Activated CD8-positive, alpha-beta T cell treated with anti-CD3 and anti-CD28 coated beads for 36 hours (primary cell): Measurements from ENCODE around the gene ATL1. TPM values are rescaled to one million over a fixed set of nuclear protein-coding genes. Genes with fewer than 3 reads are reported as not detected.

ENCODE experiments used
- ATAC-seq: fragments of 200-7000 bp; cut with Tn5 transposase; one replicate; pipeline ENCODE4 v1.10.0; 2021; ENCODE audit warnings: mild to moderate bottlenecking, moderate library complexity
- CTCF ChIA-PET: fragments of 350-600 bp; sonication (Branson Sonifier 250); formaldehyde crosslinking; loops from one replicate; lab custom pipeline; 2021; ENCODE audit warnings: antibody characterized with exemption; lab: Charles Lee
- POLR2A ChIA-PET: fragments of 350-600 bp; sonication (Branson Sonifier 250); formaldehyde crosslinking; loops from one replicate; lab custom pipeline; 2021; ENCODE audit warnings: antibody characterized with exemption; lab: Charles Lee
- DNase-seq: peaks from one replicate; pipeline ENCODE4 v3.0.0-alpha.2; 2020
- H3K27ac Mint-ChIP-seq: one replicate; pipeline ENCODE4 v1.8.0; 2021; ENCODE audit warnings: mild to moderate bottlenecking, mixed read lengths
- H3K27me3 Mint-ChIP-seq: one replicate; pipeline ENCODE4 v1.8.0; 2021; ENCODE audit warnings: mixed read lengths
- H3K36me3 Mint-ChIP-seq: one replicate; pipeline ENCODE4 v1.8.0; 2021; ENCODE audit warnings: low read depth, mixed read lengths
- H3K4me1 Mint-ChIP-seq: one replicate; pipeline ENCODE4 v1.8.0; 2021; ENCODE audit warnings: low read depth, mixed read lengths
- H3K4me3 Mint-ChIP-seq: one replicate; pipeline ENCODE4 v1.8.0; 2021; ENCODE audit warnings: mild to moderate bottlenecking, moderate library complexity, mixed read lengths
- H3K9me3 Mint-ChIP-seq: one replicate; pipeline ENCODE4 v1.8.0; 2021; ENCODE audit warnings: mixed read lengths
- intact Hi-C: fragments of 100-400 bp; cut with micrococcal nuclease; formaldehyde crosslinking; loops from one replicate; pipeline ENCODE4 v1.10.0; 2022
- total RNA-seq, 2 experiments: library from RNA; stranded (reverse); gene quantifications; one replicate each; pipeline ENCODE4 v1.2.3, GENCODE V29; 2021
- TF ChIP-seq, protein P1 (sequence below): fragments of 200-600 bp; IDR thresholded peaks from one replicate; pipeline ENCODE4 v1.8.0; 2022; ENCODE audit warnings: antibody characterized with exemption, mild to moderate bottlenecking

ATL1 gene
- total RNA-seq, 2 experiments from 2014 or later, result 0.81 to 1.1 TPM

DNA sequence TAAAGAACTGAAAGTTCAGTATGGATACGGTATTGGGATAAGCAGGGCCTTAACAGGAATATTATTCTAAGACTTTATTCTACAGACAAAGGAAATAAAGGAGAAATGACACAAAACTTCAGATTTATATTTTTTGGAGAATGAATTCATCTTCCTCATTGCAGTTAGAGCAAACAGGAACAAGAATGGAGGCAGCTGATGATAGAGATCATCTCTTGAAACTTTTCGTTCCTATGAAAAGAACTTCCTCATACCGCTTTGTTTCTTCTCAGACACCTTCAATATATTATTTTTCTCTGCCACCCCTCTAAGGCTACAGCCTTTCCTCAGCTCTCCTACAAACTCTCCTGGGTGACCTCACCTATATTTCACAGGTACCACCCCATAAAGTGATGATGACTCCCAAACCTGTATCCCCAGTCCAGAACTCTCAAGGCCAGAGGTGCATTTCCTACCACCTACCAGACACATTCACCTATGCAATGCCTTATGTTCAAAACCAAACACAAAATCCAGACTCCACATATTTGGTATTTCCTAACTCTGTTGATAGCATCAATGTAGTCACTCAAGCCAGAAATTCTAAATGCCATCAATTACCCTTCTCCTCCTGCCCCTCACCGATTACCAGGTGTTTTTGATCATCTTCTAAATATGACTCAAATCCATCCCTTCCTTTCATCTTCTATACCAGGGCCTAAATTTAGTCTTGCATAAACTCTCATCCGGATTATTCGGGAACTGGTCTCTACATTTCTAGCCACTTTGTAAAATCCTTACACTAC, 35.0 kb upstream of the ATL1 start:
- Mint-ChIP-seq H3K27ac (peak overlapping the region; percentile 55), H3K4me1 (peaks cover 65% of the 10 kb centered on the region), H3K4me3 (no peak overlapping the region), H3K36me3 (peaks cover 14% of the 10 kb centered on the region), H3K27me3 (no peaks in the 10 kb centered on the region), H3K9me3 (no peaks in the 10 kb centered on the region)
- ATAC-seq, result no peak
- ChIA-PET POLR2A (interaction anchor here (1.2 kb wide), 1 partner anchor 181 kb away, joined by 3 read pairs; no protein-coding TSS in a partner anchor), CTCF (interaction anchor here (1.0 to 1.9 kb wide), 2 partner anchors 7 to 204 kb away, joined by 3 to 8 read pairs; no protein-coding TSS in a partner anchor)
- intact Hi-C loops, result loop anchor here (10.0 kb wide), 1 partner anchor 660 kb away; no protein-coding TSS in a partner anchor
- DNase-seq, result no peak
- TF ChIP-seq, protein P1, sequence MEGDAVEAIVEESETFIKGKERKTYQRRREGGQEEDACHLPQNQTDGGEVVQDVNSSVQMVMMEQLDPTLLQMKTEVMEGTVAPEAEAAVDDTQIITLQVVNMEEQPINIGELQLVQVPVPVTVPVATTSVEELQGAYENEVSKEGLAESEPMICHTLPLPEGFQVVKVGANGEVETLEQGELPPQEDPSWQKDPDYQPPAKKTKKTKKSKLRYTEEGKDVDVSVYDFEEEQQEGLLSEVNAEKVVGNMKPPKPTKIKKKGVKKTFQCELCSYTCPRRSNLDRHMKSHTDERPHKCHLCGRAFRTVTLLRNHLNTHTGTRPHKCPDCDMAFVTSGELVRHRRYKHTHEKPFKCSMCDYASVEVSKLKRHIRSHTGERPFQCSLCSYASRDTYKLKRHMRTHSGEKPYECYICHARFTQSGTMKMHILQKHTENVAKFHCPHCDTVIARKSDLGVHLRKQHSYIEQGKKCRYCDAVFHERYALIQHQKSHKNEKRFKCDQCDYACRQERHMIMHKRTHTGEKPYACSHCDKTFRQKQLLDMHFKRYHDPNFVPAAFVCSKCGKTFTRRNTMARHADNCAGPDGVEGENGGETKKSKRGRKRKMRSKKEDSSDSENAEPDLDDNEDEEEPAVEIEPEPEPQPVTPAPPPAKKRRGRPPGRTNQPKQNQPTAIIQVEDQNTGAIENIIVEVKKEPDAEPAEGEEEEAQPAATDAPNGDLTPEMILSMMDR, result no peak

DNA sequence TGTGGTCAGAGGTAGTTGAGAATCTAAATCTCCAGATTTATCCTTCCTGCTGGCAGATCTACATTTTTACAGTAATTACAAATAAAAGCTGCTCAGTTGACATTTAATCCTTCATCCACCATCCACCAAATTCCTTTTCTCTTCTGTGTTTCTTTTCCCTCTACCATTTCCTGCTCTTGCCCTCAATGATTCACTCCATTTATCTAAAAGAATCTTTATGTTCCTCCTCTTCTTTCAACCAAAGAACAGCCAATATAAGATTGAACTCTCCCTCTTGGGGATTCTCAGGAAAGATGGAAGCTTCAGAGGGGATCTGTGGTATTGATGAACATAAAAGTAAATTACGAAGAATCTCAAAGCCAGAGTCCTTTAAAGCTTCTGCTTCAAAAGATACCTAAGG, 31.9 kb upstream of the ATL1 start:
- no peak for ATAC-seq
- DNase-seq, result no peak
- ChIA-PET CTCF (interaction anchor here (0.6 to 1.3 kb wide), 2 partner anchors 15 to 186 kb away, joined by 3 to 5 read pairs; no protein-coding TSS in a partner anchor), POLR2A (interaction anchor here (0.6 kb wide), 1 partner anchor 608 kb away, joined by 3 read pairs; no protein-coding TSS in a partner anchor)
- no peak overlapping the region for H3K4me3 Mint-ChIP-seq
- TF ChIP-seq, protein P1, result no peak
- no peaks in the 10 kb centered on the region for H3K9me3 Mint-ChIP-seq
- intact Hi-C loops, result loop anchor here (10.0 kb wide), 1 partner anchor 663 kb away; no protein-coding TSS in a partner anchor
- peaks cover 13% of the 10 kb centered on the region for H3K36me3 Mint-ChIP-seq
- no peaks in the 10 kb centered on the region for H3K27me3 Mint-ChIP-seq
- H3K4me1 Mint-ChIP-seq, result peaks cover 62% of the 10 kb centered on the region
- no peak overlapping the region for H3K27ac Mint-ChIP-seq

DNA sequence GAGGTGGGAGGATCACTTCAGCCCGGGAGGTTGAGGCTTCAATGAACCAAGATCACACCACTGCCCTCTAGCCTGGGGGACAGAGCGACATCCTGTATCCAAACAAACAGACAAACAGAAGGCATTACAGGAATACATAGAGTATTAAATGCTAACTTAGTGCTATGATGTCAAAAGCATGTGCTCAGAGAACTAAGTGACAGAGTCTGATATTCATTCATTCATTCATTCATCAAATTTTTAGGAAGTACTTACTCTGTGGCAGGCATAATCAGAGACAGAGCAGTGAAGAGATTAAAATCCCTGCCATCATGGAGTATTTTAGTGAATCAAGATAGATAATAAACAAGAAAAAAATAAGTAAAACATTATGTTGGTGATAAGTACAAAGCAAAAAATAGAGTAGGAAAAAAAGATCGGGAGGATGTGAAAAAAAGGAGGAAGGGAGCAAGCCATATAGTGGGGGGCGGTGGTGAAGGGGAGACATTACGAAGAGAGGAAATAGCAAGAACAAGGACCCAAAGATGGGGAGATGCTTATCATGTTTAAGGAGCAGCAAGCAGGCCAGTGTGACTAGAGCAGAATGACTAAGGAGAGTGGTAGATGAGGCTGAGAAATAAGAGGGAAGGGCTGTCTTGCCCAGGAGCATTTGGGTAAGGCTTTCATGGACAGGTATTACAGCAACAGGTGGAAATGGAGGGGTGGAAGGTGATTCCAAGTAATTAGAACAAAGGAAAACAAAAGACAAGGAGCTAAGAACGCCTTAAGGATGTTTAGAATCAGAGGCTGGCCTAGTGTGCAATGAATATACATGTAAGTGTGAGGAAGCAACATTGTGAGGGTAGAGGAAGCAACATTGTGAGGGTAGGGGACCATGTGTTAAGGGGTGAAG, 30.4 kb upstream of the ATL1 start:
- no peak for ATAC-seq
- POLR2A ChIA-PET, result interaction anchor here (0.6 to 1.0 kb wide), 2 partner anchors 166 to 193 kb away, joined by 3 to 4 read pairs; no protein-coding TSS in a partner anchor
- DNase-seq, result no peak

DNA sequence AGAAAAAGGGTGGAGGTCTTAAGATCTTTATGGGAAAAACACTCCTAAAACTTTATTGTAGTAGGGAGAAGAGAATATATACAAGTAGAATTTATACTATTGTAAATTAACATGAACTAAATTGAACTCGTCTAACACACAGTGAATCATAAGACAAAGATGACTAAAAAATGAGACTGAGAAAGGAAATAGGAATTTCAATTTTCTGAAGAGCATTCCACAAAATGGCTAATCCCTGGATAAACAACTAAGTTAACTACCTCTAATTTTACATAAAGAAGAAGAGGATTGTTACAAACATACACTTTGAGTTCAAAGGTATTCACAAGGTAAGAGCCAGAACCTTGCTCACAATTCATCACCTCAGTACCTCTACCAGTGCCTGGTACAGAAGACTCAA, 29.6 kb upstream of the ATL1 start:
- TF ChIP-seq, protein P1, result no peak
- DNase-seq (no peak), ATAC-seq (no peak)
- ChIA-PET CTCF (no interaction called here), POLR2A (interaction anchor here (0.6 to 1.0 kb wide), 2 partner anchors 167 to 193 kb away, joined by 3 to 4 read pairs; no protein-coding TSS in a partner anchor)
- no peaks in the 10 kb centered on the region for H3K27me3 Mint-ChIP-seq
- no peaks in the 10 kb centered on the region for H3K9me3 Mint-ChIP-seq
- peaks cover 5% of the 10 kb centered on the region for H3K36me3 Mint-ChIP-seq
- H3K4me3 Mint-ChIP-seq, result peak overlapping the region; percentile 93
- no peak overlapping the region for H3K27ac Mint-ChIP-seq
- H3K4me1 Mint-ChIP-seq, result peaks cover 44% of the 10 kb centered on the region
- intact Hi-C loops, result loop anchor here (2.0 kb wide), 1 partner anchor 210 kb away; no protein-coding TSS in a partner anchor

More for the DNA sequence above, 30.4 kb upstream of the ATL1 start:
- TF ChIP-seq, protein P1, result no peak
- Mint-ChIP-seq H3K9me3 (no peaks in the 10 kb centered on the region), H3K4me1 (peaks cover 52% of the 10 kb centered on the region), H3K4me3 (peak overlapping the region; percentile 93), H3K36me3 (peaks cover 8% of the 10 kb centered on the region), H3K27ac (no peak overlapping the region), H3K27me3 (no peaks in the 10 kb centered on the region)
- CTCF ChIA-PET, result no interaction called here
- intact Hi-C loops, result loop anchor here (2.0 to 10.0 kb wide), 2 partner anchors 209 to 665 kb away; no protein-coding TSS in a partner anchor
